H9 (cell line): ENCODE results near the gene VIPR2. TPM values are rescaled to one million over a fixed set of nuclear protein-coding genes. Genes with fewer than 3 reads are reported as not detected.
A peak's percentile ranks its signal among the peaks of the same experiment; 100 is the strongest.

Experiments
- DNase-seq: peaks from one replicate; pipeline ENCODE4 v3.0.0-alpha.2; 2017
- H2AFZ ChIP-seq: one replicate; pipeline ENCODE4 v1.6.1; 2013; ENCODE audit warnings: mild to moderate bottlenecking, low read length, control low read depth, moderate library complexity
- H2AK5ac ChIP-seq: 2 replicates; pipeline ENCODE4 v1.6.1; 2013; ENCODE audit warnings: low read length, control low read depth, mixed read lengths; ENCODE audit not compliant: insufficient read length
- H2BK120ac ChIP-seq: one replicate; pipeline ENCODE4 v1.6.1; 2013; ENCODE audit warnings: low read depth, mild to moderate bottlenecking, low read length, control low read depth, inconsistent platforms; ENCODE audit not compliant: poor library complexity, severe bottlenecking
- H2BK12ac ChIP-seq: 2 replicates; pipeline ENCODE4 v1.6.1; 2013; ENCODE audit warnings: low read length, control low read depth, mixed read lengths, low read depth; ENCODE audit not compliant: insufficient read length
- H2BK15ac ChIP-seq: 2 replicates; pipeline ENCODE4 v1.6.1; 2013; ENCODE audit warnings: low read depth, low read length, control low read depth
- H2BK20ac ChIP-seq: one replicate; pipeline ENCODE4 v1.6.1; 2013; ENCODE audit warnings: low read depth, mild to moderate bottlenecking, low read length, control low read depth, inconsistent platforms; ENCODE audit not compliant: poor library complexity, severe bottlenecking
- H2BK5ac ChIP-seq: 2 replicates; pipeline ENCODE4 v1.6.1; 2013; ENCODE audit warnings: low read length, control low read depth, mixed read lengths; ENCODE audit not compliant: insufficient read length
- H3K14ac ChIP-seq: 2 replicates; pipeline ENCODE4 v1.6.1; 2013; ENCODE audit warnings: low read length, control low read depth; ENCODE audit not compliant: insufficient read depth
- H3K18ac ChIP-seq: 2 replicates; pipeline ENCODE4 v1.6.1; 2013; ENCODE audit warnings: low read depth, mild to moderate bottlenecking, mixed read lengths, low read length, control low read depth; ENCODE audit not compliant: insufficient read length
- H3K23ac ChIP-seq: 2 replicates; pipeline ENCODE4 v1.6.1; 2013; ENCODE audit warnings: low read length, control low read depth, mixed read lengths, low read depth; ENCODE audit not compliant: insufficient read length
- H3K23me2 ChIP-seq: 2 replicates; pipeline ENCODE4 v1.6.1; 2013; ENCODE audit warnings: low read depth, mild to moderate bottlenecking, mixed read lengths, low read length, control low read depth; ENCODE audit not compliant: insufficient read length, poor library complexity, severe bottlenecking
- H3K27ac ChIP-seq: 2 replicates; pipeline ENCODE4 v1.5.1; 2013; ENCODE audit warnings: low read length, control low read depth, mixed read lengths, low read depth; ENCODE audit not compliant: insufficient read length
- H3K27me3 ChIP-seq: 2 replicates; pipeline ENCODE4 v1.6.1; 2013; ENCODE audit warnings: low read length, control low read depth, inconsistent platforms; ENCODE audit not compliant: insufficient read depth
- H3K4ac ChIP-seq: 2 replicates; pipeline ENCODE4 v1.6.1; 2013; ENCODE audit warnings: low read depth, mild to moderate bottlenecking, control low read depth, inconsistent platforms, low read length, moderate library complexity
- H3K4me1 ChIP-seq: 2 replicates; pipeline ENCODE4 v1.6.1; 2013; ENCODE audit warnings: low read length, control low read depth, inconsistent platforms; ENCODE audit not compliant: insufficient read depth
- H3K4me2 ChIP-seq: 2 replicates; pipeline ENCODE4 v1.6.1; 2013; ENCODE audit warnings: low read length, control low read depth, mixed read lengths; ENCODE audit not compliant: insufficient read length, insufficient read depth
- H3K56ac ChIP-seq: 2 replicates; pipeline ENCODE4 v1.6.1; 2013; ENCODE audit warnings: low read depth, mild to moderate bottlenecking, mixed read lengths, low read length, control low read depth; ENCODE audit not compliant: insufficient read length
- H3K79me1 ChIP-seq: 2 replicates; pipeline ENCODE4 v1.6.1; 2013; ENCODE audit warnings: low read depth, mild to moderate bottlenecking, moderate library complexity, low read length, control low read depth, inconsistent platforms; ENCODE audit not compliant: insufficient read depth, poor library complexity, severe bottlenecking
- H3K79me2 ChIP-seq: 2 replicates; pipeline ENCODE4 v1.6.1; 2013; ENCODE audit warnings: low read length, control low read depth, inconsistent platforms; ENCODE audit not compliant: insufficient read depth
- H3K9ac ChIP-seq: 2 replicates; pipeline ENCODE4 v1.6.1; 2013; ENCODE audit warnings: low read length, control low read depth, mixed read lengths; ENCODE audit not compliant: insufficient read length; ENCODE audit errors: extremely low read depth
- H3K9me3 ChIP-seq: one replicate; pipeline ENCODE4 v1.6.1; 2013; ENCODE audit warnings: low read depth, low read length, inconsistent platforms; ENCODE audit not compliant: control insufficient read depth
- H3T11ph ChIP-seq: one replicate; pipeline ENCODE4 v1.6.1; 2013; ENCODE audit warnings: mild to moderate bottlenecking, low read length, control low read depth, inconsistent platforms
- H4K20me1 ChIP-seq: one replicate; pipeline ENCODE4 v1.6.1; 2013; ENCODE audit not compliant: control insufficient read depth, insufficient read length, insufficient read depth
- H4K5ac ChIP-seq: 2 replicates; pipeline ENCODE4 v1.6.1; 2013; ENCODE audit warnings: low read depth, mild to moderate bottlenecking, mixed read lengths, low read length, control low read depth; ENCODE audit not compliant: insufficient read length
- H4K8ac ChIP-seq: replicated peaks from 2 replicates; pipeline ENCODE4 v1.6.1; 2013; ENCODE audit warnings: low read length, control low read depth, mixed read lengths, low read depth; ENCODE audit not compliant: insufficient read length
- H4K91ac ChIP-seq: 2 replicates; pipeline ENCODE4 v1.6.1; 2013; ENCODE audit warnings: low read depth, mild to moderate bottlenecking, moderate library complexity, mixed read lengths, low read length, control low read depth; ENCODE audit not compliant: insufficient read length
- H3K27ac Mint-ChIP-seq, 3 experiments: 2 replicates in 2 of 3; 3 replicates in 1 of 3; pipeline ENCODE4 v1.8.0; 2020 to 2021; ENCODE audit warnings: mixed read lengths in 3 of 3, mild to moderate bottlenecking in 1 of 3, moderate library complexity in 1 of 3
- H3K27me3 Mint-ChIP-seq: 2 replicates; pipeline ENCODE4 v1.8.0; 2021; ENCODE audit warnings: low read depth, mild to moderate bottlenecking, moderate library complexity, mixed read lengths
- H3K36me3 Mint-ChIP-seq, 3 experiments: 2 replicates in 2 of 3; 3 replicates in 1 of 3; pipeline ENCODE4 v1.8.0; 2020 to 2021; ENCODE audit warnings: low read depth in 3 of 3, mixed read lengths in 3 of 3; ENCODE audit not compliant: insufficient read depth in 1 of 3
- H3K4me1 Mint-ChIP-seq, 2 experiments: 2 replicates each; pipeline ENCODE4 v1.8.0; 2020; ENCODE audit warnings: mixed read lengths in 2 of 2
- H3K4me3 Mint-ChIP-seq, 2 experiments: 2 replicates in 1 of 2; 3 replicates in 1 of 2; pipeline ENCODE4 v1.8.0; 2020 to 2021; ENCODE audit warnings: mild to moderate bottlenecking in 2 of 2, mixed read lengths in 2 of 2, moderate library complexity in 1 of 2
- H3K9me3 Mint-ChIP-seq, 2 experiments: 2 replicates in 1 of 2; 3 replicates in 1 of 2; pipeline ENCODE4 v1.8.0; 2020; ENCODE audit warnings: mild to moderate bottlenecking in 2 of 2, mixed read lengths in 2 of 2, moderate library complexity in 1 of 2
- WGBS: extraction: QIAGEN DNeasy Blood & Tissue Kit; methylation state at CpG from one replicate; pipeline ENCODE4 v1.1.7; 2013; ENCODE audit warnings: missing lambda C conversion rate, low lambda C conversion rate, mixed read lengths; ENCODE audit not compliant: insufficient read length; ENCODE audit errors: extremely low coverage; 5-methylcytosine and 5-hydroxymethylcytosine counted together
- total RNA-seq: library from RNA; stranded (reverse); gene quantifications from 2 replicates; pipeline ENCODE4 v1.2.1, GENCODE V29; 2021
- TF ChIP-seq, protein P1 (sequence below): fragments of 200-600 bp; sonication (generic); conservative IDR thresholded peaks from 3 replicates; pipeline ENCODE4 v1.8.0; 2021; ENCODE audit warnings: antibody characterized with exemption, mild to moderate bottlenecking

VIPR2 gene
- total RNA-seq, 1 experiment from 2014 or later = 1.6 TPM

DNA sequence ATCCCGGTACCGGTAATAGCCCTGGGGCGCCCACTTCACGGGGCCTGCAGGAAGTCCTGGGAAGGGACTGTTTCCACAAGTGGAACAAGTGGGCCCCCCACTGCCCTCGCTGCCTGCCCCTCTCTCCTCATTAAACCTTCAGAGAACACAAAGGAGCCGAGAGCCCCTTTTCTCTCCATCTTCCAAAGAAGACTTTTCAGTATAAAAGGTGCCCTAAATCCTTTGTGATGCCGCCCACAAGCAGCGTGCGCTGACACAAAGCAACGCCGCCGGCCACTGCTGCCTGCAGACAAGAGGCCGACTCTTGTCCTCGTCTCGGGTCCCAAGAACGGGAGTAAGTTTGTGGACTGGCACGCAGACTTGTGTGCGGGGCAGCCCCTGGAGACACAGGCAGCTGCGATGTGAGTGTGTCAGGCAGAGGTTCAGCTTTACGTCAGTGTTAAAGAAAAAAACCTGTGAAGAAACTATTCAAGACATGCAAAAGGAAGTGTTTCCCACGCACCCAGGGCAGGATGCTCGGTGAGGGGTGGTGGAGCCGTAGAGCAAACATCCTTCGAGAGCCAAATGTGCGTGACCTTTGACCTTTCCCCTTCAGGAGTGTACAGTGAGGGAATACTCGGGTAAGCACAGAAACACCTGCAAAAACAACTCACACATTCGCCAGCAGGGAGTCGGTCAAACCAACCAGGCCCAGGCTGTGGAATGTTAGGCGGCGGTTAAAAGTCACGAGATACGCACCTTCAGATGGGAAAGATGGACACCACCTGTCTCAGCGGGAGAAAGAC is 118.2 kb downstream of the VIPR2 start:
- no peak overlapping the region for H2BK20ac ChIP-seq
- H4K91ac ChIP-seq = no peak overlapping the region
- H3K14ac ChIP-seq = no peak overlapping the region
- H3K4me2 ChIP-seq = no peak overlapping the region
- H3K9ac ChIP-seq = no peak overlapping the region
- H2BK5ac ChIP-seq = no peak overlapping the region
- H3K9me3 ChIP-seq = no peaks in the 10 kb centered on the region
- H2AK5ac ChIP-seq = no peak overlapping the region
- no peaks in the 10 kb centered on the region for H3K79me2 ChIP-seq
- TF ChIP-seq, protein P1, sequence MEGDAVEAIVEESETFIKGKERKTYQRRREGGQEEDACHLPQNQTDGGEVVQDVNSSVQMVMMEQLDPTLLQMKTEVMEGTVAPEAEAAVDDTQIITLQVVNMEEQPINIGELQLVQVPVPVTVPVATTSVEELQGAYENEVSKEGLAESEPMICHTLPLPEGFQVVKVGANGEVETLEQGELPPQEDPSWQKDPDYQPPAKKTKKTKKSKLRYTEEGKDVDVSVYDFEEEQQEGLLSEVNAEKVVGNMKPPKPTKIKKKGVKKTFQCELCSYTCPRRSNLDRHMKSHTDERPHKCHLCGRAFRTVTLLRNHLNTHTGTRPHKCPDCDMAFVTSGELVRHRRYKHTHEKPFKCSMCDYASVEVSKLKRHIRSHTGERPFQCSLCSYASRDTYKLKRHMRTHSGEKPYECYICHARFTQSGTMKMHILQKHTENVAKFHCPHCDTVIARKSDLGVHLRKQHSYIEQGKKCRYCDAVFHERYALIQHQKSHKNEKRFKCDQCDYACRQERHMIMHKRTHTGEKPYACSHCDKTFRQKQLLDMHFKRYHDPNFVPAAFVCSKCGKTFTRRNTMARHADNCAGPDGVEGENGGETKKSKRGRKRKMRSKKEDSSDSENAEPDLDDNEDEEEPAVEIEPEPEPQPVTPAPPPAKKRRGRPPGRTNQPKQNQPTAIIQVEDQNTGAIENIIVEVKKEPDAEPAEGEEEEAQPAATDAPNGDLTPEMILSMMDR = no peak
- peaks cover 31% of the 10 kb centered on the region for H3K27me3 Mint-ChIP-seq
- H3K4me1 Mint-ChIP-seq = peaks cover 28 to 43% of the 10 kb centered on the region in 2 experiments
- no CpG with 5 or more reads among the region's 33 CpGs for WGBS
- no peak overlapping the region for H2AFZ ChIP-seq
- peak; percentile 30 for DNase-seq
- H3K27ac Mint-ChIP-seq = peak overlapping the region; percentile 27 to 93 (median 85); a peak in 3 of 7 replicates
- no peak overlapping the region for H4K8ac ChIP-seq
- peak overlapping the region in 1 of 2 experiments; percentile 21; a peak in 3 of 5 replicates for H3K4me3 Mint-ChIP-seq
- H3K79me1 ChIP-seq = no peaks in the 10 kb centered on the region
- no peak overlapping the region for H3K4ac ChIP-seq
- H3K23me2 ChIP-seq = peaks cover 5% of the 10 kb centered on the region
- H3K18ac ChIP-seq = no peak overlapping the region
- no peaks in the 10 kb centered on the region for H3K27me3 ChIP-seq
- H2BK120ac ChIP-seq = no peak overlapping the region
- H2BK12ac ChIP-seq = no peak overlapping the region
- no peaks in the 10 kb centered on the region for H3K4me1 ChIP-seq
- H3K9me3 Mint-ChIP-seq = no peaks in the 10 kb centered on the region; a peak in 2 of 5 replicates
- H2BK15ac ChIP-seq = no peak overlapping the region
- no peaks in the 10 kb centered on the region for H4K20me1 ChIP-seq
- no peak overlapping the region for H3K56ac ChIP-seq
- no peak overlapping the region for H3T11ph ChIP-seq
- no peak overlapping the region for H3K23ac ChIP-seq
- no peaks in the 10 kb centered on the region; a peak in 1 of 7 replicates for H3K36me3 Mint-ChIP-seq
- no peak overlapping the region for H3K27ac ChIP-seq
- H4K5ac ChIP-seq = no peak overlapping the region
